Keratinocyte (primary cell): Measurements from ENCODE around the gene COG5. TPM values are rescaled to one million over a fixed set of nuclear protein-coding genes. Genes with fewer than 3 reads are reported as not detected.

Experiments
- DNase-seq: peaks from one replicate; pipeline ENCODE4 v3.0.0-alpha.2; 2011; ENCODE audit warnings: low read depth, missing footprints, low spot score
- FAIRE-seq: peaks from 2 replicates; lab custom pipeline; 2011; peaks lifted over from hg19 to GRCh38; lab: Jason Lieb, UNC
- H2AFZ ChIP-seq: 2 replicates; pipeline ENCODE4 v1.6.0; 2012; ENCODE audit warnings: low read length, control low read depth, inconsistent platforms; ENCODE audit not compliant: control insufficient read depth
- H3K27ac ChIP-seq: 2 replicates; pipeline ENCODE4 v1.5.1; 2011; ENCODE audit warnings: low read length; ENCODE audit not compliant: control insufficient read depth, insufficient read depth
- H3K27me3 ChIP-seq: 3 replicates; pipeline ENCODE4 v1.6.0; 2011; ENCODE audit warnings: low read length; ENCODE audit not compliant: control insufficient read depth, insufficient read depth; ENCODE audit errors: extremely low read depth
- H3K36me3 ChIP-seq, 2 experiments: 2 replicates in 1 of 2; 3 replicates in 1 of 2; pipeline ENCODE4 v1.5.1; 2011; ENCODE audit warnings: low read length in 2 of 2, mild to moderate bottlenecking in 1 of 2; ENCODE audit not compliant: control insufficient read depth in 2 of 2, insufficient read depth in 2 of 2; ENCODE audit errors: extremely low read depth in 1 of 2
- H3K4me1 ChIP-seq: 3 replicates; pipeline ENCODE4 v1.5.1; 2011; ENCODE audit warnings: low read length; ENCODE audit not compliant: control insufficient read depth, insufficient read depth; ENCODE audit errors: extremely low read depth
- H3K4me2 ChIP-seq: 3 replicates; pipeline ENCODE4 v1.6.0; 2011; ENCODE audit warnings: low read depth, low read length; ENCODE audit not compliant: control insufficient read depth, insufficient read depth; ENCODE audit errors: extremely low read depth
- H3K4me3 ChIP-seq, 3 experiments: fragments of 200-600 bp in 1 of 3; sonication (generic) in 1 of 3; 2 replicates in 2 of 3; 3 replicates in 1 of 3; pipeline ENCODE4 v1.5.1; 2011 to 2016; ENCODE audit warnings: low read length in 3 of 3, mild to moderate bottlenecking in 3 of 3, control low read depth in 2 of 3, inconsistent platforms in 1 of 3, low read depth in 1 of 3, mixed read lengths in 1 of 3, mixed run types in 1 of 3, moderate library complexity in 1 of 3; ENCODE audit not compliant: control insufficient read depth in 2 of 3, insufficient read depth in 2 of 3; ENCODE audit errors: extremely low read depth in 1 of 3
- H3K79me2 ChIP-seq: 2 replicates; pipeline ENCODE4 v1.6.0; 2012; ENCODE audit warnings: low read length; ENCODE audit not compliant: control insufficient read depth, insufficient read depth
- H3K9ac ChIP-seq: 3 replicates; pipeline ENCODE4 v1.6.0; 2011; ENCODE audit warnings: low read length; ENCODE audit not compliant: control insufficient read depth, insufficient read depth; ENCODE audit errors: extremely low read depth
- H3K9me1 ChIP-seq: 3 replicates; pipeline ENCODE4 v1.6.0; 2011; ENCODE audit warnings: low read length; ENCODE audit not compliant: control insufficient read depth, insufficient read depth; ENCODE audit errors: extremely low read depth
- H3K9me3 ChIP-seq: 2 replicates; pipeline ENCODE4 v1.5.1; 2012; ENCODE audit warnings: low read depth, low read length; ENCODE audit not compliant: control insufficient read depth
- H4K20me1 ChIP-seq: 3 replicates; pipeline ENCODE4 v1.6.0; 2011; ENCODE audit warnings: low read length; ENCODE audit not compliant: control insufficient read depth, insufficient read depth; ENCODE audit errors: extremely low read depth
- EZH2 ChIP-seq: IDR thresholded peaks from one replicate; pipeline ENCODE4 v1.6.1; 2012; ENCODE audit warnings: inconsistent platforms, mild to moderate bottlenecking, low read length, moderate library complexity
- dilution Hi-C: fragments of 300-500 bp; cut with MboI; formaldehyde crosslinking; loops from one replicate; pipeline ENCODE4 v1.7.0; 2020; ENCODE audit warnings: low sequenced_read_pairs; ENCODE audit not compliant: extremely low pct_ligation_motif_present
- polyA plus RNA-seq, 5 experiments: library from polyadenylated mRNA; depleted of rRNA in 3 of 5; stranded (reverse) in 3 of 5; stranded (forward) in 1 of 5; unstranded in 1 of 5; fragments of >200 nt; gene quantifications; 1 replicate in 1 of 5; 2 replicates in 3 of 5; 3 replicates in 1 of 5; pipeline versions ENCODE4 v1.2.1 to v1.2.3, GENCODE V29; 2011 to 2012; ENCODE audit warnings: missing spikeins in 2 of 5, low read depth in 1 of 5, low replicate concordance in 1 of 5
- TF ChIP-seq, protein P1 (sequence below), 3 experiments: IDR thresholded peaks in 1 of 3; conservative IDR thresholded peaks in 1 of 3; optimal IDR thresholded peaks in 1 of 3; 2 replicates in 2 of 3; 3 replicates in 1 of 3; pipeline versions ENCODE3 to v1.5.1; 2011; ENCODE audit warnings: low read length in 3 of 3, mild to moderate bottlenecking in 3 of 3, moderate library complexity in 2 of 3, control low read depth in 1 of 3, inconsistent platforms in 1 of 3; ENCODE audit not compliant: insufficient read depth in 2 of 3; ENCODE audit errors: extremely low read depth in 1 of 3

Gene COG5
- polyA plus RNA-seq, 1 donor (not counting 4 experiments of a cell fraction or from before 2014, with no cell fraction given), result 50.7 TPM

DNA sequence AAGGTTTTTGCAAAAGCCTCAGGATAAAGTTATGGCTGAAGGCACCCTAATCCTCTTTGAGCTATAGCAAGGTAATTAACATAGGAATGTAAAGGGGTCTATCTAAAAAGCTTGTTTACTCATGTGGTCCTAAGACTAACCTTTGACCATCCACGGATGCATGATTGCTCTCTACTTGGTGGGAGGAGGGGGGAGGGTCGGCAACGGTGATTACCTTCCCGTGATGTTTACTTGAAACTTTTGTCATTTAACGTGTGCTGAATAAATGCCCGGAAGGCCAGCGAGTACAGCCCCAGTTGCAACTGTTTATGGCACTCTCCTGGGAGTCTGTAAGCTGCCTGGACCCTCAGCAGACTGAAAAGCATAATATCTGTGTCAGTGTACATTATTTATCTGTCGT lies 172.8 kb downstream of the COG5 start:
- Histone ChIP-seq H3K36me3 (no peaks in the 10 kb centered on the region), H3K79me2 (no peaks in the 10 kb centered on the region), H3K9ac (no peak overlapping the region), H3K4me3 (no peak overlapping the region), H3K9me3 (no peaks in the 10 kb centered on the region), H4K20me1 (no peaks in the 10 kb centered on the region), H3K4me2 (no peak overlapping the region), H3K27ac (no peak overlapping the region), H3K4me1 (no peaks in the 10 kb centered on the region), H2AFZ (no peak overlapping the region), H3K27me3 (no peaks in the 10 kb centered on the region), H3K9me1 (no peaks in the 10 kb centered on the region)
- DNase-seq, result no peak
- dilution Hi-C loops, result no loop called here
- FAIRE-seq, result no peak
- TF ChIP-seq, protein P1, sequence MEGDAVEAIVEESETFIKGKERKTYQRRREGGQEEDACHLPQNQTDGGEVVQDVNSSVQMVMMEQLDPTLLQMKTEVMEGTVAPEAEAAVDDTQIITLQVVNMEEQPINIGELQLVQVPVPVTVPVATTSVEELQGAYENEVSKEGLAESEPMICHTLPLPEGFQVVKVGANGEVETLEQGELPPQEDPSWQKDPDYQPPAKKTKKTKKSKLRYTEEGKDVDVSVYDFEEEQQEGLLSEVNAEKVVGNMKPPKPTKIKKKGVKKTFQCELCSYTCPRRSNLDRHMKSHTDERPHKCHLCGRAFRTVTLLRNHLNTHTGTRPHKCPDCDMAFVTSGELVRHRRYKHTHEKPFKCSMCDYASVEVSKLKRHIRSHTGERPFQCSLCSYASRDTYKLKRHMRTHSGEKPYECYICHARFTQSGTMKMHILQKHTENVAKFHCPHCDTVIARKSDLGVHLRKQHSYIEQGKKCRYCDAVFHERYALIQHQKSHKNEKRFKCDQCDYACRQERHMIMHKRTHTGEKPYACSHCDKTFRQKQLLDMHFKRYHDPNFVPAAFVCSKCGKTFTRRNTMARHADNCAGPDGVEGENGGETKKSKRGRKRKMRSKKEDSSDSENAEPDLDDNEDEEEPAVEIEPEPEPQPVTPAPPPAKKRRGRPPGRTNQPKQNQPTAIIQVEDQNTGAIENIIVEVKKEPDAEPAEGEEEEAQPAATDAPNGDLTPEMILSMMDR (optimal IDR thresholded peaks at IDR 0.05 in 1 of 3, IDR thresholded peaks at IDR 0.05 in 1 of 3, conservative IDR thresholded peaks at IDR 0.05 in 1 of 3; ENCODE audit: extremely low read depth in 1 of 3, insufficient read depth in 2 of 3, low read length in 3 of 3), result no peak
- TF ChIP-seq EZH2, result no peak

DNA sequence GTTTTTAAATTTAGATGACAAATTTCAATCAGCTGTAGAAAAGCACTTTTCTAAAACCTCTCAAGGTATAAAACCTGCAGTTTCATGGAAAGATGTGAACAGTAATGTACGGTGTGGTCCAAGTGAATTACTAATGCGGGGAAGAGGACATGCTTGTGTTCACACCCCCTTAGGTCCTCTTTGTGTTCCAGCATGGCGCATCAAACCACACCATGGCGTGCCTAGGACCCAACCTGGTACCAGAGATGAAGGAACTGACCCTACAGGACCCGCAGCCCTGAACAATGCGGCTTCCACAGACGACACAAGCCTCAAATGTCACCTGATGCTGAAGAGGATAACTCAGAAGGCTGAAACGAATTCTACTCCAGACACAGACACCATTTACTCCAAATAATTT lies 175.1 kb downstream of the COG5 start:
- Histone ChIP-seq H4K20me1 (no peaks in the 10 kb centered on the region), H3K27ac (no peak overlapping the region), H3K4me2 (no peak overlapping the region), H3K36me3 (no peaks in the 10 kb centered on the region), H3K9ac (no peak overlapping the region), H3K27me3 (no peaks in the 10 kb centered on the region), H3K4me1 (no peaks in the 10 kb centered on the region), H3K9me3 (no peaks in the 10 kb centered on the region), H3K79me2 (no peaks in the 10 kb centered on the region), H3K4me3 (no peak overlapping the region), H3K9me1 (no peaks in the 10 kb centered on the region), H2AFZ (no peak overlapping the region)
- DNase-seq (no peak), FAIRE-seq (no peak)
- dilution Hi-C loops, result no loop called here
- TF ChIP-seq EZH2, result no peak
- TF ChIP-seq, protein P1 (optimal IDR thresholded peaks at IDR 0.05 in 1 of 3, IDR thresholded peaks at IDR 0.05 in 1 of 3, conservative IDR thresholded peaks at IDR 0.05 in 1 of 3; ENCODE audit: extremely low read depth in 1 of 3, insufficient read depth in 2 of 3, low read length in 3 of 3), result no peak
